Measurements from ENCODE around the gene TRIM9.

GRCh38 chr14:50936882-50937281, 158.0 kb downstream of the TRIM9 start:
- TF ChIP-seq, protein P1, sequence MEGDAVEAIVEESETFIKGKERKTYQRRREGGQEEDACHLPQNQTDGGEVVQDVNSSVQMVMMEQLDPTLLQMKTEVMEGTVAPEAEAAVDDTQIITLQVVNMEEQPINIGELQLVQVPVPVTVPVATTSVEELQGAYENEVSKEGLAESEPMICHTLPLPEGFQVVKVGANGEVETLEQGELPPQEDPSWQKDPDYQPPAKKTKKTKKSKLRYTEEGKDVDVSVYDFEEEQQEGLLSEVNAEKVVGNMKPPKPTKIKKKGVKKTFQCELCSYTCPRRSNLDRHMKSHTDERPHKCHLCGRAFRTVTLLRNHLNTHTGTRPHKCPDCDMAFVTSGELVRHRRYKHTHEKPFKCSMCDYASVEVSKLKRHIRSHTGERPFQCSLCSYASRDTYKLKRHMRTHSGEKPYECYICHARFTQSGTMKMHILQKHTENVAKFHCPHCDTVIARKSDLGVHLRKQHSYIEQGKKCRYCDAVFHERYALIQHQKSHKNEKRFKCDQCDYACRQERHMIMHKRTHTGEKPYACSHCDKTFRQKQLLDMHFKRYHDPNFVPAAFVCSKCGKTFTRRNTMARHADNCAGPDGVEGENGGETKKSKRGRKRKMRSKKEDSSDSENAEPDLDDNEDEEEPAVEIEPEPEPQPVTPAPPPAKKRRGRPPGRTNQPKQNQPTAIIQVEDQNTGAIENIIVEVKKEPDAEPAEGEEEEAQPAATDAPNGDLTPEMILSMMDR (IDR thresholded peaks at IDR 0.05; ENCODE audit: extremely low read depth in 1 of 2, insufficient read depth in 1 of 2, low read depth in 1 of 2, low read length in 2 of 2) = no peak
- TF ChIP-seq MYC (IDR thresholded peaks at IDR 0.05; ENCODE audit: low read depth, low read length) = no peak
- no peak for TF ChIP-seq POLR2A (IDR thresholded peaks at IDR 0.05; ENCODE audit: low read depth, low read length)
- TF ChIP-seq POLR2AphosphoS5 (IDR thresholded peaks at IDR 0.05; ENCODE audit: insufficient read depth, low read depth, low read length) = no peak
- no peak for TF ChIP-seq GATA2 (IDR thresholded peaks at IDR 0.05; ENCODE audit: insufficient read depth, insufficient read length, low read depth, low read length)

All from endothelial cell of umbilical vein (primary cell).